ENCODE results near the gene CLIP2.
"Not testable (repeated sequence)": the region's sequence is repeated elsewhere in the genome, so short reads cannot be mapped to it uniquely, and the experiment has no call there.

DNA sequence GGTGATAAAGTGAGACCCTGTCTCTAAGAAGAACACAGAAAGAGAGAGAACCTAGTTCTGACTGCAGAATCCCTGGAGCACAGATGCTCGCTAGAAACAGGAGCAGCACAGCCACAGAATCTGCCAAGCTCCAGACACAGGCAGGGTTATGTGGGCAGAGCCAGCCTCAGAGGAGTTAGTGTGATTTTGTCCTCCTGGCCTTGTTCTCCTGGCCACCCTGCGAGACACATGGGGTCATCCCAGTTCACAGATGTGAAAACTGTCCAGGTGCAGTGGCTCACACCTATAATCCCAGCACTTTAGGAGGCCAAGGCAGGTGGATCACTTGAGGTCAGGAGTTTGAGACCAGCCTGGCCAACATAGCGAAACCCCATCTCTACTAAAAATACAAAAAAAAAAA lies 113.5 kb downstream of the CLIP2 start:
- TF ChIP-seq POLR2AphosphoS5, POLR2A (IDR thresholded peaks at IDR 0.05; ENCODE audit: low read depth, low read length): not testable (repeated sequence)

Data from GM12891 (cell line).